Effector memory CD8-positive, alpha-beta T cell (primary cell): ENCODE data around the gene ADGRB3.

Experiments
- ATAC-seq: fragments of 150-1000 bp; cut with Tn5 transposase; replicated peaks from 2 replicates; pipeline ENCODE4 v1.10.0; 2021; ENCODE audit warnings: mild to moderate bottlenecking, moderate library complexity
- DNase-seq, 3 experiments: peaks; one replicate each; pipeline ENCODE4 v3.0.0; 2021
- H3K27ac Mint-ChIP-seq, 2 donors: one replicate each; pipeline ENCODE4 v1.8.0; 2022; ENCODE audit warnings: mild to moderate bottlenecking in 2 of 2, mixed read lengths in 2 of 2, moderate library complexity in 2 of 2
- H3K27me3 Mint-ChIP-seq, 2 donors: one replicate each; pipeline ENCODE4 v1.8.0; 2022; ENCODE audit warnings: mixed read lengths in 2 of 2
- H3K36me3 Mint-ChIP-seq: one replicate; pipeline ENCODE4 v1.8.0; 2022; ENCODE audit warnings: mild to moderate bottlenecking, moderate library complexity, mixed read lengths; ENCODE audit not compliant: insufficient read depth
- H3K4me1 Mint-ChIP-seq, 2 donors: one replicate each; pipeline ENCODE4 v1.8.0; 2022; ENCODE audit warnings: low read depth in 2 of 2, mixed read lengths in 2 of 2
- H3K4me3 Mint-ChIP-seq, 2 donors: one replicate each; pipeline ENCODE4 v1.8.0; 2022; ENCODE audit warnings: mild to moderate bottlenecking in 2 of 2, mixed read lengths in 2 of 2, moderate library complexity in 2 of 2
- H3K9me3 Mint-ChIP-seq, 2 donors: one replicate each; pipeline ENCODE4 v1.8.0; 2022; ENCODE audit warnings: mixed read lengths in 2 of 2

Gene ADGRB3

GRCh38 chr6:69059413-69059812, 424.3 kb downstream of the ADGRB3 start:
- H3K27ac Mint-ChIP-seq: no peak overlapping the region
- ATAC-seq (no peak), DNase-seq (no peak)
- H3K27me3 Mint-ChIP-seq: no peaks in the 10 kb centered on the region
- no peaks in the 10 kb centered on the region for H3K36me3 Mint-ChIP-seq
- H3K4me1 Mint-ChIP-seq: no peaks in the 10 kb centered on the region
- H3K9me3 Mint-ChIP-seq: peaks cover 2 to 10% of the 10 kb centered on the region in 2 donors
- no peak overlapping the region for H3K4me3 Mint-ChIP-seq

- Mint-ChIP-seq H3K4me1 (no peaks in the 10 kb centered on the region), H3K4me3 (no peak overlapping the region), H3K27me3 (no peaks in the 10 kb centered on the region), H3K9me3 (peaks cover 2 to 10% of the 10 kb centered on the region in 2 donors), H3K27ac (no peak overlapping the region), H3K36me3 (no peaks in the 10 kb centered on the region)
- ATAC-seq (no peak), DNase-seq (no peak)
These were observed 426.0 kb downstream of the ADGRB3 start for GRCh38 chr6:69061066-69061465.

- Mint-ChIP-seq H3K27me3 (no peaks in the 10 kb centered on the region), H3K9me3 (peaks cover 2 to 7% of the 10 kb centered on the region in 2 donors), H3K36me3 (no peaks in the 10 kb centered on the region), H3K4me3 (no peak overlapping the region), H3K4me1 (no peaks in the 10 kb centered on the region), H3K27ac (no peak overlapping the region)
- DNase-seq: no peak
- no peak for ATAC-seq
These were observed 428.3 kb downstream of the ADGRB3 start for GRCh38 chr6:69063401-69063800.

GRCh38 chr6:69064226-69064625, 429.1 kb downstream of the ADGRB3 start:
- no peaks in the 10 kb centered on the region for H3K27me3 Mint-ChIP-seq
- ATAC-seq (no peak), DNase-seq (no peak)
- H3K36me3 Mint-ChIP-seq: no peaks in the 10 kb centered on the region
- no peak overlapping the region for H3K4me3 Mint-ChIP-seq
- H3K27ac Mint-ChIP-seq: no peak overlapping the region
- no peaks in the 10 kb centered on the region for H3K4me1 Mint-ChIP-seq
- peaks cover 0 to 3% of the 10 kb centered on the region in 2 donors for H3K9me3 Mint-ChIP-seq

- no peaks in the 10 kb centered on the region for H3K4me1 Mint-ChIP-seq
- no peak for DNase-seq
- ATAC-seq: no peak
- H3K27me3 Mint-ChIP-seq: no peaks in the 10 kb centered on the region
- H3K36me3 Mint-ChIP-seq: no peaks in the 10 kb centered on the region
- peaks cover 0 to 2% of the 10 kb centered on the region in 2 donors for H3K9me3 Mint-ChIP-seq
- no peak overlapping the region for H3K27ac Mint-ChIP-seq
- no peak overlapping the region for H3K4me3 Mint-ChIP-seq
These were observed 434.8 kb downstream of the ADGRB3 start for GRCh38 chr6:69069881-69070280.

- H3K27ac Mint-ChIP-seq: no peak overlapping the region
- DNase-seq: no peak
- H3K4me1 Mint-ChIP-seq: no peaks in the 10 kb centered on the region
- no peaks in the 10 kb centered on the region for H3K27me3 Mint-ChIP-seq
- no peak for ATAC-seq
- peaks cover 0 to 2% of the 10 kb centered on the region in 2 donors for H3K9me3 Mint-ChIP-seq
- H3K4me3 Mint-ChIP-seq: no peak overlapping the region
- H3K36me3 Mint-ChIP-seq: no peaks in the 10 kb centered on the region
These were observed 437.7 kb downstream of the ADGRB3 start for GRCh38 chr6:69072796-69073195.

- no peaks in the 10 kb centered on the region for H3K27me3 Mint-ChIP-seq
- DNase-seq (no peak), ATAC-seq (no peak)
- no peaks in the 10 kb centered on the region for H3K4me1 Mint-ChIP-seq
- H3K4me3 Mint-ChIP-seq: no peak overlapping the region
- peaks cover 0 to 7% of the 10 kb centered on the region in 2 donors for H3K9me3 Mint-ChIP-seq
- H3K36me3 Mint-ChIP-seq: no peaks in the 10 kb centered on the region
- no peak overlapping the region for H3K27ac Mint-ChIP-seq
These were observed 449.8 kb downstream of the ADGRB3 start for GRCh38 chr6:69084746-69085335.

GRCh38 chr6:69086689-69087088, 451.6 kb downstream of the ADGRB3 start:
- DNase-seq (no peak), ATAC-seq (no peak)
- peaks cover 0 to 5% of the 10 kb centered on the region in 2 donors for H3K9me3 Mint-ChIP-seq
- no peaks in the 10 kb centered on the region for H3K27me3 Mint-ChIP-seq
- no peaks in the 10 kb centered on the region for H3K4me1 Mint-ChIP-seq
- H3K4me3 Mint-ChIP-seq: no peak overlapping the region
- no peak overlapping the region for H3K27ac Mint-ChIP-seq
- H3K36me3 Mint-ChIP-seq: no peaks in the 10 kb centered on the region

GRCh38 chr6:69089539-69089938, 454.5 kb downstream of the ADGRB3 start:
- Mint-ChIP-seq H3K27ac (no peak overlapping the region), H3K9me3 (peaks cover 5 to 12% of the 10 kb centered on the region in 2 donors), H3K36me3 (no peaks in the 10 kb centered on the region), H3K27me3 (no peaks in the 10 kb centered on the region), H3K4me3 (no peak overlapping the region), H3K4me1 (no peaks in the 10 kb centered on the region)
- ATAC-seq (no peak), DNase-seq (no peak)

GRCh38 chr6:69090132-69090531, 455.1 kb downstream of the ADGRB3 start:
- DNase-seq (no peak), ATAC-seq (no peak)
- H3K4me1 Mint-ChIP-seq: no peaks in the 10 kb centered on the region
- no peak overlapping the region for H3K4me3 Mint-ChIP-seq
- no peak overlapping the region for H3K27ac Mint-ChIP-seq
- peaks cover 5 to 12% of the 10 kb centered on the region in 2 donors for H3K9me3 Mint-ChIP-seq
- no peaks in the 10 kb centered on the region for H3K27me3 Mint-ChIP-seq
- H3K36me3 Mint-ChIP-seq: no peaks in the 10 kb centered on the region

GRCh38 chr6:69096681-69097080, 461.6 kb downstream of the ADGRB3 start:
- Mint-ChIP-seq H3K4me3 (no peak overlapping the region), H3K36me3 (no peaks in the 10 kb centered on the region), H3K9me3 (peaks cover 7 to 12% of the 10 kb centered on the region in 2 donors), H3K27ac (no peak overlapping the region), H3K4me1 (no peaks in the 10 kb centered on the region), H3K27me3 (no peaks in the 10 kb centered on the region)
- no peak for ATAC-seq
- DNase-seq: no peak

- no peak overlapping the region for H3K4me3 Mint-ChIP-seq
- ATAC-seq (no peak), DNase-seq (no peak)
- H3K27ac Mint-ChIP-seq: no peak overlapping the region
- no peaks in the 10 kb centered on the region for H3K36me3 Mint-ChIP-seq
- H3K4me1 Mint-ChIP-seq: no peaks in the 10 kb centered on the region
- no peaks in the 10 kb centered on the region for H3K27me3 Mint-ChIP-seq
- peaks cover 2 to 7% of the 10 kb centered on the region in 2 donors for H3K9me3 Mint-ChIP-seq
These were observed 462.9 kb downstream of the ADGRB3 start for GRCh38 chr6:69097948-69098347.

- no peak overlapping the region for H3K27ac Mint-ChIP-seq
- H3K36me3 Mint-ChIP-seq: no peaks in the 10 kb centered on the region
- DNase-seq (no peak), ATAC-seq (no peak)
- peaks cover 0 to 2% of the 10 kb centered on the region in 2 donors for H3K9me3 Mint-ChIP-seq
- H3K27me3 Mint-ChIP-seq: no peaks in the 10 kb centered on the region
- H3K4me1 Mint-ChIP-seq: no peaks in the 10 kb centered on the region
- no peak overlapping the region for H3K4me3 Mint-ChIP-seq
These were observed 463.8 kb downstream of the ADGRB3 start for GRCh38 chr6:69098910-69099309.

GRCh38 chr6:69100772-69101171, 465.7 kb downstream of the ADGRB3 start:
- DNase-seq: no peak
- no peak for ATAC-seq
- H3K27ac Mint-ChIP-seq: no peak overlapping the region
- no peak overlapping the region for H3K4me3 Mint-ChIP-seq
- no peaks in the 10 kb centered on the region for H3K36me3 Mint-ChIP-seq
- H3K4me1 Mint-ChIP-seq: no peaks in the 10 kb centered on the region
- no peaks in the 10 kb centered on the region for H3K27me3 Mint-ChIP-seq
- H3K9me3 Mint-ChIP-seq: peaks cover 6 to 9% of the 10 kb centered on the region in 2 donors

GRCh38 chr6:69102416-69102815, 467.3 kb downstream of the ADGRB3 start:
- Mint-ChIP-seq H3K27me3 (no peaks in the 10 kb centered on the region), H3K9me3 (peaks cover 6 to 9% of the 10 kb centered on the region in 2 donors), H3K27ac (no peak overlapping the region), H3K4me3 (no peak overlapping the region), H3K36me3 (no peaks in the 10 kb centered on the region), H3K4me1 (no peaks in the 10 kb centered on the region)
- ATAC-seq (no peak), DNase-seq (no peak)
